Liver (tissue), 3 donors: ENCODE data around the gene ADGRG3.
"Not testable (repeated sequence)": the region's sequence is repeated elsewhere in the genome, so short reads cannot be mapped to it uniquely, and the experiment has no call there.

Experiments used
- ATF3 ChIP-seq: IDR thresholded peaks from 2 replicates; pipeline ENCODE4 v1.6.1; 2016; ENCODE audit warnings: antibody characterized with exemption
- FOXA2 ChIP-seq: IDR thresholded peaks from 2 replicates; pipeline ENCODE4 v1.6.1; 2016; ENCODE audit warnings: antibody characterized with exemption
- GABPA ChIP-seq, 2 donors: IDR thresholded peaks in 1 of 2; conservative IDR thresholded peaks in 1 of 2; 2 replicates each; pipeline ENCODE4 v1.6.1; 2016; ENCODE audit warnings: antibody characterized with exemption in 2 of 2, mild to moderate bottlenecking in 1 of 2, moderate library complexity in 1 of 2
- RAD21 ChIP-seq, 2 donors: IDR thresholded peaks; 2 replicates each; pipeline ENCODE4 v1.6.1; 2016; ENCODE audit warnings: antibody characterized with exemption in 2 of 2, mild to moderate bottlenecking in 2 of 2
- TF ChIP-seq, protein P1 (sequence below): fragments of 150-350 bp; IDR thresholded peaks from 2 replicates; pipeline ENCODE4 v1.5.1; 2017; ENCODE audit warnings: improper control_type of control experiment, low read depth, low read length; ENCODE audit not compliant: missing input control
- TF ChIP-seq, protein P2 (sequence below): IDR thresholded peaks from 2 replicates; pipeline ENCODE4 v1.6.1; 2016; ENCODE audit warnings: antibody characterized with exemption
- TF ChIP-seq, protein P3 (sequence below): IDR thresholded peaks from 2 replicates; pipeline ENCODE4 v1.6.1; 2016; ENCODE audit warnings: antibody characterized with exemption
- donor health status: healthy.
- donor health status: healthy.

- TF ChIP-seq, protein P1, sequence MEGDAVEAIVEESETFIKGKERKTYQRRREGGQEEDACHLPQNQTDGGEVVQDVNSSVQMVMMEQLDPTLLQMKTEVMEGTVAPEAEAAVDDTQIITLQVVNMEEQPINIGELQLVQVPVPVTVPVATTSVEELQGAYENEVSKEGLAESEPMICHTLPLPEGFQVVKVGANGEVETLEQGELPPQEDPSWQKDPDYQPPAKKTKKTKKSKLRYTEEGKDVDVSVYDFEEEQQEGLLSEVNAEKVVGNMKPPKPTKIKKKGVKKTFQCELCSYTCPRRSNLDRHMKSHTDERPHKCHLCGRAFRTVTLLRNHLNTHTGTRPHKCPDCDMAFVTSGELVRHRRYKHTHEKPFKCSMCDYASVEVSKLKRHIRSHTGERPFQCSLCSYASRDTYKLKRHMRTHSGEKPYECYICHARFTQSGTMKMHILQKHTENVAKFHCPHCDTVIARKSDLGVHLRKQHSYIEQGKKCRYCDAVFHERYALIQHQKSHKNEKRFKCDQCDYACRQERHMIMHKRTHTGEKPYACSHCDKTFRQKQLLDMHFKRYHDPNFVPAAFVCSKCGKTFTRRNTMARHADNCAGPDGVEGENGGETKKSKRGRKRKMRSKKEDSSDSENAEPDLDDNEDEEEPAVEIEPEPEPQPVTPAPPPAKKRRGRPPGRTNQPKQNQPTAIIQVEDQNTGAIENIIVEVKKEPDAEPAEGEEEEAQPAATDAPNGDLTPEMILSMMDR = not testable (repeated sequence)
- not testable (repeated sequence) for TF ChIP-seq RAD21 (IDR thresholded peaks at IDR 0.05); FOXA2; ATF3; GABPA (IDR thresholded peaks at IDR 0.05 in 1 of 2, conservative IDR thresholded peaks at IDR 0.05 in 1 of 2)
- TF ChIP-seq, protein P2, sequence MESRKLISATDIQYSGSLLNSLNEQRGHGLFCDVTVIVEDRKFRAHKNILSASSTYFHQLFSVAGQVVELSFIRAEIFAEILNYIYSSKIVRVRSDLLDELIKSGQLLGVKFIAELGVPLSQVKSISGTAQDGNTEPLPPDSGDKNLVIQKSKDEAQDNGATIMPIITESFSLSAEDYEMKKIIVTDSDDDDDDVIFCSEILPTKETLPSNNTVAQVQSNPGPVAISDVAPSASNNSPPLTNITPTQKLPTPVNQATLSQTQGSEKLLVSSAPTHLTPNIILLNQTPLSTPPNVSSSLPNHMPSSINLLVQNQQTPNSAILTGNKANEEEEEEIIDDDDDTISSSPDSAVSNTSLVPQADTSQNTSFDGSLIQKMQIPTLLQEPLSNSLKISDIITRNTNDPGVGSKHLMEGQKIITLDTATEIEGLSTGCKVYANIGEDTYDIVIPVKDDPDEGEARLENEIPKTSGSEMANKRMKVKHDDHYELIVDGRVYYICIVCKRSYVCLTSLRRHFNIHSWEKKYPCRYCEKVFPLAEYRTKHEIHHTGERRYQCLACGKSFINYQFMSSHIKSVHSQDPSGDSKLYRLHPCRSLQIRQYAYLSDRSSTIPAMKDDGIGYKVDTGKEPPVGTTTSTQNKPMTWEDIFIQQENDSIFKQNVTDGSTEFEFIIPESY = not testable (repeated sequence)
- TF ChIP-seq, protein P3, sequence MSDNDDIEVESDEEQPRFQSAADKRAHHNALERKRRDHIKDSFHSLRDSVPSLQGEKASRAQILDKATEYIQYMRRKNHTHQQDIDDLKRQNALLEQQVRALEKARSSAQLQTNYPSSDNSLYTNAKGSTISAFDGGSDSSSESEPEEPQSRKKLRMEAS = not testable (repeated sequence)
These were observed 3.3 kb downstream of the ADGRG3 start for GRCh38 chr16:57671451-57671850.
